GM12874 (cell line): ENCODE measurements around the gene RLN1.
"Not testable (repeated sequence)": the region's sequence is repeated elsewhere in the genome, so short reads cannot be mapped to it uniquely, and the experiment has no call there.

ENCODE experiments used
- CTCF ChIP-seq: IDR thresholded peaks from 2 replicates; pipeline ENCODE4 v1.5.1; 2011; ENCODE audit warnings: low read depth, mild to moderate bottlenecking, control low read depth, low read length, moderate library complexity; ENCODE audit not compliant: insufficient read depth

The RLN1 gene

DNA sequence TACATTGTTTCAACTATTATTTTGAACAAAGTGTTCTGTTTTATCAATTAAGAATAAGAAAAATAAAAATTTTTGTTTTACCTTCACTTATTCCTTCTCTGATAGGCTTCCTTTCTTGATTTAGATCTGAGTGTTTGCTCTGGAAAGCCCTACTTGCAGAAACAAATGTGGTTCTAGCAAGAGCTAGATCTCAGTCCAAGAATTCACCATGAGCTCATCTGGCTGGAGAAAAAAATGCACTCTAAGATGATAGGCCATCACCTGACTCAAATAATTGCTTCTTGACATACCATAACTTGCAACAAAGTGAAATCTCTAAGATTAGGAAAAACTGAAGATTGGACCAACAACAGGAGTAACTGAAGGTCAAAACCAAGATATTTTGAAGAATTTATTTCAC, 28.8 kb downstream of the RLN1 start:
- TF ChIP-seq CTCF, result no peak

DNA sequence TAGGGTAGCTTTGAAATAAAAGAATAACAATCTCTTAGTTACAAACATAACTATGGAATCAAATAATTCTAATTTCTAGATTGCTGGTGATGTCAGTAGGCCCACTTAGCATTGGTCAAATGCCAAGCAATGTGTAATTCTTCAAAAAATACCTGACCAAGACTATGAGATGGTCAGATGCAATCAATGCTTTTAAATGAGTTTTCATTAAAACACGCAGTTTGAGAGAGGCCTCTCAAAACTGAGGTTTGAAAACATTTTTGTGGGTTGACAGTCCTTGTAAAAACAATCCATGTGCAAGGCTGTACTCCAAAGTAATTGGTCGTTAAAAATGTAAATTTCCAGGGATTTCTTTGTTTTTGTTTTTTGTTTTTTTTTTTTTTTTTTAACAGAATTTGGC, 33.9 kb downstream of the RLN1 start:
- TF ChIP-seq CTCF, result no peak

DNA sequence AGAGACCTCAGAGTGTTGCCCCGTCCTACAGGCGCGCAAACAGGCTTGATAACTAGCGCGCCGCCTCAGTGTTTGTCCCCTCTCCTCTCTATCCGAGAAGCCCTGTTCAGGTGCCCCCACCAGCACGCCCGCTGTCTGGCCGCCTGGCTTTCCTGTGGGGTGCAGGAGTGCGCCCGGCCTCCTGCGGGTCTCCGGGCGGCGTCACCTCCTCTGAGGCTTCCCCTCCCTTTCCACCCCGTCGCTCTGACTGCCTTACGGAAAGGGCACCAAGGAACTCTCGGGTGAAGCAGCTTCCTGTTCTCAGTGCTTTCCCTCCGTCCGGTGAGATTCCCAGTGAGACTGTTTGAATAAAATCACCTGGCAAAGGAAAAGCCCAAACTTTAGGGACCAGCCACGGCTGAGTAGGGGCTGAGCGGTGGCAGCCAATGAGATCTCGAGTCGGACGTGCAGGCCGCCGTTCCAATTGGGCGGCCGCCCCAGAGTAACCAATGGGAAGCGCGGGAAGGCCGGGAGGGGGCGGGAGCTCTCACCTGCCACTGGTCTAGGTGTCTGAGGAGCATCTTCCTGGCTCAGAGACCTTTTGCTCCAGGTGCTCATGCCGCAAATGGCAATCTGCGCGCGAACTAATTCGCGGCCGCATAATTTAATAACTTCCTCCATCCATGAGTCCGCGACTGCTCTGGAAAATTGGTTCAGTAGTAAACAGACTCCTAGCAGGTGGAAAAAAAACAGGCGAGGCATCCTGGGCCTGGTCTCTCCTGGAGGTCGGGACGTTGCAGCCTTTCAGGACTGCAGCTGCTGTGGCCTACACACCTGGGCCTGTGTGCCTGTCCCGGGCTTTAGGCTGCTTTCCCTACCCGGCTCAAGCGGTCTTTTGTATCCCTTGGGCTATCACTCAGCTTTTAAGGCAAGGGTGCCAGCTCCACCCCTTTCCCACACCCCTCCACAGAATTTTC, 35.6 kb downstream of the RLN1 start, which contains the start of gene RLN2:
Gene RLN2, minus strand, starts transcription at position 877 of the 956 bp plus-strand sequence. Its CDS starts 136 bp downstream, at position 741.
- not testable (repeated sequence) for TF ChIP-seq CTCF

- no peak for TF ChIP-seq CTCF
Measured at GRCh38 chr9:5301544-5301943, 38.1 kb downstream of the RLN1 start.

- TF ChIP-seq CTCF, result no peak
Measured at GRCh38 chr9:5292141-5292540, 47.5 kb downstream of the RLN1 start.

GRCh38 chr9:5288591-5288990, 51.1 kb downstream of the RLN1 start:
- no peak for TF ChIP-seq CTCF

DNA sequence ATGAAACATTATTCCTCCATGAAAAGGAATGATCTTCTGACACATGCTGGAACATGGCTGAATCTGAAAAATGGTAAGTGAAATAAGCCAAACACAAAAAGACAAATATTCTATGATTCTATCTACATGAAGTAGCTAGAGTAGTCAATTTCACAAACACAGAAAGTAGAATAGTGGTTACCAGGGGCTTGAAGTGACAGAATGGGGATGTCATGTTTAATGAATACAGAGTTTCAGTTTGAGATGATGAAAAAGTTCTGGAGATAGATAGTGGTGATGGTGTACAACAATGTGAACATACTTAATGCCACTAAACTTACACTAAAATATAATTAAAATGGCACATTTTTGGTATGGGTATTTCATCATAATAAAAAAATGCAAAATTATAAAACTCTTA, 53.4 kb downstream of the RLN1 start:
- TF ChIP-seq CTCF, result no peak
